B cell (primary cell): ENCODE results near the gene TFB1M. TPM values are rescaled to one million over a fixed set of nuclear protein-coding genes. Genes with fewer than 3 reads are reported as not detected.

ENCODE experiments used
- ATAC-seq: fragments of 200-7000 bp; cut with Tn5 transposase; one replicate; pipeline ENCODE4 v1.10.0; 2021; ENCODE audit warnings: low read depth, mild to moderate bottlenecking, moderate number of reproducible peaks, moderate library complexity
- CTCF ChIA-PET: fragments of 350-600 bp; sonication (Branson Sonifier 250); formaldehyde crosslinking; loops from one replicate; lab custom pipeline; 2021; ENCODE audit warnings: antibody characterized with exemption, inconsistent platforms; lab: Charles Lee
- POLR2A ChIA-PET: fragments of 350-600 bp; sonication (Branson Sonifier 250); formaldehyde crosslinking; loops from one replicate; lab custom pipeline; 2021; ENCODE audit warnings: antibody characterized with exemption; lab: Charles Lee
- DNase-seq: peaks from one replicate; pipeline ENCODE4 v3.0.0; 2013
- H2AFZ ChIP-seq: 2 replicates; pipeline ENCODE4 v1.6.1; 2012; ENCODE audit warnings: mild to moderate bottlenecking, low read depth, low read length; ENCODE audit not compliant: insufficient read depth, poor library complexity, severe bottlenecking
- H3K27ac ChIP-seq, 2 donors: 1 replicate in 1 of 2; 2 replicates in 1 of 2; pipeline ENCODE4 v1.5.1; 2012 to 2013; ENCODE audit warnings: low read length in 2 of 2, mild to moderate bottlenecking in 2 of 2, moderate library complexity in 1 of 2
- H3K27me3 ChIP-seq, 4 experiments: fragments of 200-600 bp in 1 of 4; sonication (generic) in 1 of 4; replicated peaks in 1 of 4; 1 replicate in 2 of 4; 2 replicates in 2 of 4; pipeline versions ENCODE4 v1.6.1 to v1.7.0; 2013 to 2016; ENCODE audit warnings: low read length in 3 of 4, mild to moderate bottlenecking in 2 of 4, mixed read lengths in 1 of 4, moderate library complexity in 1 of 4; ENCODE audit not compliant: insufficient read depth in 4 of 4, control insufficient read depth in 3 of 4; ENCODE audit errors: control extremely low read depth in 1 of 4
- H3K36me3 ChIP-seq, 2 experiments: replicated peaks in 1 of 2; 1 replicate in 1 of 2; 2 replicates in 1 of 2; pipeline versions ENCODE4 v1.6.1 to v1.7.1; 2013; ENCODE audit warnings: low read length in 1 of 2; ENCODE audit not compliant: insufficient read depth in 2 of 2, control insufficient read depth in 1 of 2; ENCODE audit errors: control extremely low read depth in 1 of 2, extremely low read depth in 1 of 2
- H3K4me1 ChIP-seq, 2 donors: fragments of 200-600 bp in 1 of 2; sonication (generic) in 1 of 2; 1 replicate in 1 of 2; 2 replicates in 1 of 2; pipeline versions ENCODE4 v1.5.1 to v1.6.1; 2013 to 2017; ENCODE audit warnings: low read length in 2 of 2; ENCODE audit not compliant: control insufficient read depth in 2 of 2, insufficient read depth in 2 of 2
- H3K4me2 ChIP-seq: replicated peaks from 2 replicates; pipeline ENCODE3; 2012; ENCODE audit warnings: mild to moderate bottlenecking, low read depth, low read length; ENCODE audit not compliant: poor library complexity, severe bottlenecking
- H3K4me3 ChIP-seq, 5 experiments: fragments of 200-600 bp in 1 of 5; sonication (generic) in 1 of 5; 1 replicate in 3 of 5; 2 replicates in 2 of 5; pipeline versions ENCODE4 v1.5.1 to v1.7.0; 2011 to 2016; ENCODE audit warnings: low read length in 4 of 5, mild to moderate bottlenecking in 4 of 5, low read depth in 2 of 5, control low read depth in 1 of 5, moderate library complexity in 1 of 5; ENCODE audit not compliant: insufficient read depth in 1 of 5; ENCODE audit errors: control extremely low read depth in 1 of 5, extremely low read depth in 1 of 5
- H3K79me2 ChIP-seq: fragments of 200-600 bp; sonication (generic); one replicate; pipeline ENCODE4 v1.6.0; 2016; ENCODE audit warnings: low read length; ENCODE audit not compliant: control insufficient read depth, insufficient read depth
- H3K9ac ChIP-seq: fragments of 200-600 bp; sonication (generic); 2 replicates; pipeline ENCODE4 v1.6.1; 2017; ENCODE audit warnings: mild to moderate bottlenecking, low read length, moderate library complexity
- H3K9me3 ChIP-seq, 3 donors: one replicate each; pipeline versions ENCODE4 v1.6.1 to v1.7.1; 2013; ENCODE audit warnings: low read length in 2 of 3; ENCODE audit not compliant: control insufficient read depth in 2 of 3, insufficient read depth in 1 of 3; ENCODE audit errors: control extremely low read depth in 1 of 3
- H4K20me1 ChIP-seq: 2 replicates; pipeline ENCODE4 v1.6.0; 2012; ENCODE audit warnings: mild to moderate bottlenecking, low read length; ENCODE audit not compliant: insufficient read depth, control insufficient read depth, poor library complexity, severe bottlenecking
- H3K27ac Mint-ChIP-seq: one replicate; pipeline ENCODE4 v1.8.0; 2021; ENCODE audit warnings: mixed read lengths
- H3K27me3 Mint-ChIP-seq: one replicate; pipeline ENCODE4 v1.8.0; 2021; ENCODE audit warnings: mixed read lengths
- H3K4me1 Mint-ChIP-seq: one replicate; pipeline ENCODE4 v1.8.0; 2021; ENCODE audit warnings: mixed read lengths
- H3K4me3 Mint-ChIP-seq: one replicate; pipeline ENCODE4 v1.8.0; 2021; ENCODE audit warnings: mixed read lengths
- H3K9me3 Mint-ChIP-seq: one replicate; pipeline ENCODE4 v1.8.0; 2022; ENCODE audit warnings: mixed read lengths; ENCODE audit not compliant: insufficient read depth
- EZH2 ChIP-seq: IDR thresholded peaks from 2 replicates; pipeline ENCODE4 v1.6.1; 2012; ENCODE audit warnings: borderline replicate concordance, low read depth, mild to moderate bottlenecking, moderate library complexity, low read length; ENCODE audit not compliant: insufficient read depth, poor library complexity, severe bottlenecking
- WGBS: methylation state at CpG from one replicate; pipeline ENCODE4 v1.1.5; 2013; ENCODE audit warnings: missing lambda C conversion rate; ENCODE audit not compliant: insufficient coverage; 5-methylcytosine and 5-hydroxymethylcytosine counted together
- intact Hi-C: fragments of 100-400 bp; cut with micrococcal nuclease; formaldehyde crosslinking; loops from one replicate; pipeline ENCODE4 v1.10.0; 2022
- polyA plus RNA-seq: library from polyadenylated mRNA; depleted of rRNA; stranded (reverse); fragments of >200 nt; gene quantifications from 2 replicates; pipeline ENCODE4 v1.2.3, GENCODE V29; 2012
- total RNA-seq, 2 donors: library from RNA; stranded (reverse); fragments of 120-200 nt in 1 of 2; gene quantifications; 1 replicate in 1 of 2; 2 replicates in 1 of 2; pipeline versions ENCODE4 v1.2.3 to v1.2.4, GENCODE V29; 2013 to 2022
- TF ChIP-seq, protein P1 (sequence below): fragments of 200-600 bp; IDR thresholded peaks from one replicate; pipeline ENCODE4 v1.8.0; 2022; ENCODE audit warnings: antibody characterized with exemption, mild to moderate bottlenecking

TFB1M gene
- total and polyA plus RNA-seq, 2 donors (not counting 1 experiment from before 2014, with no cell fraction given): 18.6 to 49.9 TPM

DNA sequence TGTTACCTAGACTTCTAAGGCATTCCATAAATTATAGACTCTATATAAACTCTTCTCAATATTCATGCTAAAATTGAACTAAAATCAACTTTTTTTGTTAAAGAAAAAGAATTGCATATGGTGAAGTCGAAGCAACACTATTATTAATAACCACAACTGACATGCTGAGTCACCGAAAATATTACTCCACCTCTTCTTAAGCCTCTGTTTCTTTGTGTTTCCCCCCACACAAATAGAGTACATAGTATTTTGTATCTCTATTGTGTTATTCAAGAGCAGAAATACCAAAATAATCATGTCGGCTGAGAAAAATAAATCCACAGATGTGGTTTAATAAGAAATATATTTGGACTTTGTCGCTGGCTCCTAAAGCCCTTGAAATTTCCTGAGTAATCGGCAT is 23.8 kb downstream of the TFB1M start:
- no peak overlapping the region for H3K27ac Mint-ChIP-seq
- H3K27me3 Mint-ChIP-seq: no peaks in the 10 kb centered on the region
- H3K4me3 Mint-ChIP-seq: no peak overlapping the region
- Histone ChIP-seq H3K27ac (no peak overlapping the region), H3K9me3 (no peaks in the 10 kb centered on the region), H3K9ac (no peak overlapping the region), H2AFZ (no peak overlapping the region), H4K20me1 (no peaks in the 10 kb centered on the region), H3K27me3 (no peaks in the 10 kb centered on the region), H3K4me3 (no peak overlapping the region), H3K36me3 (peaks cover 0 to 39% of the 10 kb centered on the region in 2 experiments), H3K4me2 (no peak overlapping the region), H3K79me2 (no peaks in the 10 kb centered on the region), H3K4me1 (no peaks in the 10 kb centered on the region)
- CTCF ChIA-PET: no interaction called here
- TF ChIP-seq, protein P1, sequence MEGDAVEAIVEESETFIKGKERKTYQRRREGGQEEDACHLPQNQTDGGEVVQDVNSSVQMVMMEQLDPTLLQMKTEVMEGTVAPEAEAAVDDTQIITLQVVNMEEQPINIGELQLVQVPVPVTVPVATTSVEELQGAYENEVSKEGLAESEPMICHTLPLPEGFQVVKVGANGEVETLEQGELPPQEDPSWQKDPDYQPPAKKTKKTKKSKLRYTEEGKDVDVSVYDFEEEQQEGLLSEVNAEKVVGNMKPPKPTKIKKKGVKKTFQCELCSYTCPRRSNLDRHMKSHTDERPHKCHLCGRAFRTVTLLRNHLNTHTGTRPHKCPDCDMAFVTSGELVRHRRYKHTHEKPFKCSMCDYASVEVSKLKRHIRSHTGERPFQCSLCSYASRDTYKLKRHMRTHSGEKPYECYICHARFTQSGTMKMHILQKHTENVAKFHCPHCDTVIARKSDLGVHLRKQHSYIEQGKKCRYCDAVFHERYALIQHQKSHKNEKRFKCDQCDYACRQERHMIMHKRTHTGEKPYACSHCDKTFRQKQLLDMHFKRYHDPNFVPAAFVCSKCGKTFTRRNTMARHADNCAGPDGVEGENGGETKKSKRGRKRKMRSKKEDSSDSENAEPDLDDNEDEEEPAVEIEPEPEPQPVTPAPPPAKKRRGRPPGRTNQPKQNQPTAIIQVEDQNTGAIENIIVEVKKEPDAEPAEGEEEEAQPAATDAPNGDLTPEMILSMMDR: no peak
- no peak for TF ChIP-seq EZH2
- no peak for ATAC-seq
- H3K4me1 Mint-ChIP-seq: no peaks in the 10 kb centered on the region
- no peak for DNase-seq
- no peaks in the 10 kb centered on the region for H3K9me3 Mint-ChIP-seq
- POLR2A ChIA-PET: no interaction called here
- WGBS: no CpG with 5 or more reads among the region's 5 CpGs
- intact Hi-C loops: no loop called here

GRCh38 chr6:155287762-155288161 is 26.5 kb downstream of the TFB1M start:
- H3K36me3 ChIP-seq: peaks cover 7 to 47% of the 10 kb centered on the region in 2 experiments
- no peak for TF ChIP-seq EZH2
- TF ChIP-seq, protein P1: no peak
- no peak for DNase-seq

More at GRCh38 chr6:155287762-155288161, 26.5 kb downstream of the TFB1M start:
- Histone ChIP-seq H4K20me1 (no peaks in the 10 kb centered on the region), H3K27me3 (no peaks in the 10 kb centered on the region), H3K4me2 (no peak overlapping the region), H3K9me3 (no peaks in the 10 kb centered on the region), H3K27ac (no peak overlapping the region), H3K4me1 (no peaks in the 10 kb centered on the region), H2AFZ (no peak overlapping the region), H3K4me3 (no peak overlapping the region), H3K9ac (no peak overlapping the region), H3K79me2 (no peaks in the 10 kb centered on the region)
- no CpG with 5 or more reads among the region's 2 CpGs for WGBS
- CTCF ChIA-PET: interaction anchor here (0.6 to 1.2 kb wide), 3 partner anchors 10 to 26 kb away, joined by 3 to 4 read pairs (median 3); no protein-coding TSS in a partner anchor
- no peak for ATAC-seq
- intact Hi-C loops: no loop called here
- no peaks in the 10 kb centered on the region for H3K27me3 Mint-ChIP-seq
- H3K4me1 Mint-ChIP-seq: no peaks in the 10 kb centered on the region
- no peaks in the 10 kb centered on the region for H3K9me3 Mint-ChIP-seq
- H3K4me3 Mint-ChIP-seq: no peak overlapping the region
- no peak overlapping the region for H3K27ac Mint-ChIP-seq
- POLR2A ChIA-PET: no interaction called here
